ENCODE measurements around the gene SLC12A8.
"Not testable (repeated sequence)": the region's sequence is repeated elsewhere in the genome, so short reads cannot be mapped to it uniquely, and the experiment has no call there.

SLC12A8 gene

DNA sequence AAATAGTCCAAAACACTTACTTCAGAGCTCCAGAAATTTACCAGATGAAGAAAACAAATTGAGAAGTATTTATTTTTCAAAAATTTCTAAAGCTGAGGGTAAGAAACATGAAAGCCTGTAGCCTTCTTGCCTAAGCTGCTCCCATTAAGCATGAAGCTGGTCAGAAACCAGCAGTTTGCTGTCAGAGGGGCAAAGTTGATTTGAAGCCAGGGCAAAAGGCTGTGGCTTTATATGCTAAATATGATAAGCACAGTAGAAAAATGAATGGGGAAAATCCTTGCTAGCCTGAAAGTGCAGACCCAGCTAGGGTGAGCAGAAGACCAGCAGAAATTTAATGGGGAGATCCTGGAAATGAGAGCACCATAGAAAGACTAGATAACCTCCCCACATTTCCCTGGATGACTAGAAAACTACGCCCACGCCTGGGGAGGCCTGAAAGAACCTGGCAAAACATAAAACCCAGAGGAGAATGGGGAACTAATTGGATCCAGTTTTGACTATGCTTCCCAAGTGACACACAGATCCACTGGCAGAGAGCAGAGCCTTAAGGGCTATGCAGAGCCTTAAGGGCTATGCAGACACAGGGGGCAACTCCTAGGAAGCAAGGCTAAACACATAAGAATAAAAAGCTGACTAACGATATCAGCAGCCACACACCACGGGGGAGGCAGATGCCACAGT, 113.8 kb downstream of the SLC12A8 start:
- Histone ChIP-seq H3K4me3 (no peak overlapping the region), H3K27ac (no peak overlapping the region)
- TF ChIP-seq, protein P1, sequence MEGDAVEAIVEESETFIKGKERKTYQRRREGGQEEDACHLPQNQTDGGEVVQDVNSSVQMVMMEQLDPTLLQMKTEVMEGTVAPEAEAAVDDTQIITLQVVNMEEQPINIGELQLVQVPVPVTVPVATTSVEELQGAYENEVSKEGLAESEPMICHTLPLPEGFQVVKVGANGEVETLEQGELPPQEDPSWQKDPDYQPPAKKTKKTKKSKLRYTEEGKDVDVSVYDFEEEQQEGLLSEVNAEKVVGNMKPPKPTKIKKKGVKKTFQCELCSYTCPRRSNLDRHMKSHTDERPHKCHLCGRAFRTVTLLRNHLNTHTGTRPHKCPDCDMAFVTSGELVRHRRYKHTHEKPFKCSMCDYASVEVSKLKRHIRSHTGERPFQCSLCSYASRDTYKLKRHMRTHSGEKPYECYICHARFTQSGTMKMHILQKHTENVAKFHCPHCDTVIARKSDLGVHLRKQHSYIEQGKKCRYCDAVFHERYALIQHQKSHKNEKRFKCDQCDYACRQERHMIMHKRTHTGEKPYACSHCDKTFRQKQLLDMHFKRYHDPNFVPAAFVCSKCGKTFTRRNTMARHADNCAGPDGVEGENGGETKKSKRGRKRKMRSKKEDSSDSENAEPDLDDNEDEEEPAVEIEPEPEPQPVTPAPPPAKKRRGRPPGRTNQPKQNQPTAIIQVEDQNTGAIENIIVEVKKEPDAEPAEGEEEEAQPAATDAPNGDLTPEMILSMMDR (IDR thresholded peaks at IDR 0.05), result no peak
- no peak for DNase-seq (ENCODE audit: low spot score)

DNA sequence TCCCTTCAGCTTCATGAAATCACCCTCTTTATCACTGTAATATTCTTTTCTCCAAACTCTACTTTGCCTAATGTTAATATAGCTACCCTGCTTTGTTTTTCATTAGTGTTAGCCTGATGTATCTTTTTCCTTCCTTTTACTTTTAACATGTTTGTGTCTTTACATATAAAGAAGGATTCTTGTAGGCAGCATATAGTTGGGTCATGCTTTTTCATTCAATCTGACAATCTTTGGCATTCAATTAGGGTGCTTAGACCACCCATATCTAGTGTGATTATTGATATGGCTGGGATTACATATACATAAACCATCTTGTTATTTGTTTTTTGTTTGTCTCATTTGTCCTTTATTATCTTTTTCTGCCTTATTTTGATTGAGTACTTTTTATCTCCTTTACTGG, 121.9 kb downstream of the SLC12A8 start:
- DNase-seq (ENCODE audit: low spot score), result no peak
- Histone ChIP-seq H3K27ac (no peak overlapping the region), H3K4me3 (no peak overlapping the region)
- TF ChIP-seq, protein P1 (IDR thresholded peaks at IDR 0.05), result no peak

DNA sequence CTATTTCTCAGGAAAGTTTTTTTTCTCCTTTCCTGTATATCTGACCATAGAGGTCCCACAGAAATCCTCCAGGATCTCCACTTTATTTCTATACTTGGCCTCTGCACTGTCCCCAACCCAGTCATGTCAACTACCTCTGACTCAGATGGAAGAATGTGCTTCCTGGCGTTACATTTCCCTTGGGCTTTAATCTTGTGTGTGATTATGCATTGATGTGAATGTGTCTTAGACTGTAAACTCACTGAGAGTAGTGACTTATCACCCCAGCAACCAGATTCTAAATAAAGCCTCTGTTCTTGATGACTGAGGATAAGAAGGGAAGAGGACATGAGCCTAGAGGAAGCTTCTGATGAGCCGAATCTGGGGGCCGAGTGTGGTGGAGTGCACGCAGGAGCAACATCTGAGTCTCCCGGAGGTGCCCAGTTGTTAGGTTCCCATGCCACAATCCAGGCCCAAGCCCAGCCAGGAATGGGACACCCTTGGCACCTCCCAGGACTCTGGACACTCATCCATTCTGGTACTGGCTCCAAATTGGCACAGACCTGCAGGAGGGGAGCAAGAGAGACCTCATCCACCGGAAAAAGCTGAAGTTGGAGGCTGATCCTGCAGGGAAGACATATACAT, 124.7 kb downstream of the SLC12A8 start:
- no peak overlapping the region for H3K27ac ChIP-seq
- DNase-seq (ENCODE audit: low spot score), result no peak
- no peak overlapping the region for H3K4me3 ChIP-seq
- TF ChIP-seq, protein P1 (IDR thresholded peaks at IDR 0.05), result no peak

DNA sequence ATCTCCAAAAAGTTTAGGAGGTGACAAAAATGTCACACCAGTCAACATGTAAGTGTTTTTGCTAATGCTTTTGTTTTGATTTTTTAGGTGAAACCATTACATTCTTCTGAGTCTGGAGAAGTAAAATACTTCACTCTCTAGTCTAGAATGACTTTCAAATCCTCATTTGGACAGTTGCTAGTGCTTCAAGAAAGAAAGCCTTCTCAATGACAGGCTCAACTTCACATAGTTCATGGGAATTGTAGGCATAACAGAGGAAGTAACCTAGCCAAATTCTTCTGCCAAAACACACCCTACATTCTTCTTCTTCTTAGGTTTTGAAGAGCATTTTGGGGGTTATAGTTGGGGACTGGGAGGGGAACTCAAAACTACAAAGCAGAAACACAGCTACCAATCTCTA, 127.4 kb downstream of the SLC12A8 start:
- DNase-seq (ENCODE audit: low spot score), result no peak
- TF ChIP-seq, protein P1 (IDR thresholded peaks at IDR 0.05), result no peak

DNA sequence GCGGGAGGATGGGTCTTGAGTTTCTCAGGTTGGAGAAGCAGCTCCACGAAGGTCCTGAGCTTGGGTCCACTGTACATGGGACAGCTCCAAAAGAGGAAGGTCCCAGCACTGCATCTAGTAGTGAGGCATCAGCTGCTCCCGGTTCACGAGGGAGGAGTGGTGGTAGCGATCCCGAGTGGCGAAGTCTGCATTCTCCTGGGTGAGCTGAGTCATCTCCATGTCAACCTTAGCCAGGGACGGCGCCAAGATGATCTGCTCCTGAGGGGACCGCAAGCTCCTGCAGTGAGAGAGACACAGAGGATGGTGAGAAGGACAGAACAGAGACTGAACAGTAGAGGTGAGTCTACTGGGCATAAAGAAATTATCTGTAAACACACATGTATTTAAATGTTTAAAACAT, 128.8 kb downstream of the SLC12A8 start:
- no peak overlapping the region for H3K4me3 ChIP-seq
- DNase-seq (ENCODE audit: low spot score), result no peak
- no peak overlapping the region for H3K27ac ChIP-seq
- TF ChIP-seq, protein P1 (IDR thresholded peaks at IDR 0.05), result no peak

More for the DNA sequence above, 127.4 kb downstream of the SLC12A8 start:
- H3K4me3 ChIP-seq, result no peak overlapping the region
- H3K27ac ChIP-seq, result no peak overlapping the region

DNA sequence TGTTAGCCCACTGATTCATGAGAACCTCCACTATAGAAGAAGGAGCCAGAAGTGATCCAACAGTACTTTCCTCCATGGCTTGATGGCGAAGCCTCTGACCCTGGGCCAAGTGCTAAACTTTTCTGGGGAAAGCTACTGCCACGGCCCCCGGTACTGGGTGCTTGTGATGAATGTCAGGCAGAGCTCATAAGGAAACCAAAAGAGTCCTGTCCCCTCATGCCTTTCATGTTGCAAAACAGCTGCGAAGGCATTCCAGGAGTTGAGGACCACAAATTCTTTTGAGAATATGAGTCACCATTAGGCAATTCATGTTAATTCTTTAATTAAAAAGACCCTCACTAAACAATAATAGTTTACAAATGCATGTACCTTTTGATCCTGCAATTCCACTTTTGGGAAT, 130.2 kb downstream of the SLC12A8 start:
- H3K4me3 ChIP-seq; DNase-seq (ENCODE audit: low spot score); H3K27ac ChIP-seq: not testable (repeated sequence)

DNA sequence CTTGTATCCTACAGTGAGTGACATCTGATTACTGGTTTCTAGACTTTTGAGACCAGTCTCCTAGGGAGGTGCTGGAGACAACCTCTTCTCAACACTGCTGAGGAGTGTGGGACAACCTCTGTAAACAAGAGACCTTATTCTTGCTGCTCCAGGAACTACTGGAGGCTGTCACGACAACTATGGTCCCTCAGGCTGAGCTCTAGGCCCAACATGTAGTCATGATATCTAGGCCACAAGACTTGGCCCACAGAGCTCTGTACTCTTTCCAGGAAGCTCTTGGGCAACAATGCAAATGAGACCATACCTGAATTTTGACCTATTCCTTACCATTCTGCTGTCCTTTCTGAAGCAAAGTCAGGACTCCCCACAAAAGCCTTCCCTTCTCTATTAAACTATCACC, 132.5 kb downstream of the SLC12A8 start:
- TF ChIP-seq, protein P1 (IDR thresholded peaks at IDR 0.05), result no peak
- no peak for DNase-seq (ENCODE audit: low spot score)

More for the DNA sequence above, 132.5 kb downstream of the SLC12A8 start:
- Histone ChIP-seq H3K27ac (no peak overlapping the region), H3K4me3 (no peak overlapping the region)

Measured in coronary artery (tissue), 2 donors.